HepG2 (cell line): ENCODE measurements around the gene ZNF341. TPM values are rescaled to one million over a fixed set of nuclear protein-coding genes. Genes with fewer than 3 reads are reported as not detected.

Source experiments
- BORCS8-MEF2B ChIP-seq: sonication (generic); formaldehyde crosslinking; IDR thresholded peaks from 2 replicates; pipeline ENCODE4 v1.8.0; 2022; ENCODE audit warnings: mild to moderate bottlenecking, missing genetic modification reagents
- EZH2 ChIP-seq: conservative IDR thresholded peaks from 2 replicates; pipeline ENCODE4 v1.6.1; 2012; ENCODE audit warnings: mild to moderate bottlenecking, low read depth, low read length, moderate library complexity
- ISX ChIP-seq: sonication (generic); formaldehyde crosslinking; conservative IDR thresholded peaks from 2 replicates; pipeline ENCODE4 v1.5.0; 2020; ENCODE audit warnings: missing genetic modification reagents
- JDP2 ChIP-seq: sonication (generic); formaldehyde crosslinking; IDR thresholded peaks from 2 replicates; pipeline ENCODE4 v1.8.1; 2022; ENCODE audit warnings: missing genetic modification reagents, borderline replicate concordance
- MEF2D ChIP-seq: sonication (generic); formaldehyde crosslinking; IDR thresholded peaks from 2 replicates; pipeline ENCODE4 v1.5.1; 2020; ENCODE audit warnings: mild to moderate bottlenecking, missing genetic modification reagents
- NCOA5 ChIP-seq: sonication (generic); formaldehyde crosslinking; IDR thresholded peaks from 2 replicates; pipeline ENCODE4 v1.4.0; 2020; ENCODE audit warnings: missing genetic modification reagents
- NFRKB ChIP-seq: fragments of 450-650 bp; IDR thresholded peaks from 2 replicates; pipeline ENCODE4 v1.6.1; 2017
- PITX1 ChIP-seq: sonication (generic); formaldehyde crosslinking; IDR thresholded peaks from 2 replicates; pipeline ENCODE4 v1.5.1; 2020; ENCODE audit warnings: mild to moderate bottlenecking, missing genetic modification reagents
- REL ChIP-seq: sonication (generic); formaldehyde crosslinking; conservative IDR thresholded peaks from 2 replicates; pipeline ENCODE4 v1.8.0; 2022; ENCODE audit warnings: mild to moderate bottlenecking, missing genetic modification reagents, moderate library complexity
- TBX2 ChIP-seq: sonication (generic); formaldehyde crosslinking; IDR thresholded peaks from 2 replicates; pipeline ENCODE4 v1.5.0; 2020; ENCODE audit warnings: missing genetic modification reagents, mild to moderate bottlenecking, borderline replicate concordance
- ZMAT3 ChIP-seq: sonication (generic); formaldehyde crosslinking; conservative IDR thresholded peaks from 2 replicates; pipeline ENCODE4 v1.7.0; 2021; ENCODE audit warnings: missing genetic modification reagents
- ZNF296 ChIP-seq: sonication (generic); formaldehyde crosslinking; conservative IDR thresholded peaks from 2 replicates; pipeline ENCODE4 v1.5.0; 2020; ENCODE audit warnings: mild to moderate bottlenecking, missing genetic modification reagents
- ZSCAN29 ChIP-seq: sonication (generic); formaldehyde crosslinking; conservative IDR thresholded peaks from 2 replicates; pipeline ENCODE4 v1.4.0; 2020; ENCODE audit warnings: mild to moderate bottlenecking, missing genetic modification reagents
- polyA plus RNA-seq, 8 experiments: library from polyadenylated mRNA; depleted of rRNA in 3 of 8; stranded (reverse) in 7 of 8; unstranded in 1 of 8; fragments of >200 nt; fragmentation: Illumina TruSeq in 4 of 8; extraction: Trizol in 4 of 8; gene quantifications; 2 replicates each; pipeline versions ENCODE4 v1.2.1 to v1.2.3, GENCODE V29; 2011 to 2016; ENCODE audit warnings: low read depth in 4 of 8, missing spikeins in 1 of 8, mixed read lengths in 1 of 8; ENCODE audit not compliant: insufficient read depth in 1 of 8
- total RNA-seq, 5 experiments: library from RNA; depleted of rRNA; stranded (reverse); fragments of >200 nt; fragmentation: Illumina TruSeq; extraction: Trizol; gene quantifications; 2 replicates each; pipeline ENCODE4 v1.2.3, GENCODE V29; 2016; ENCODE audit warnings: low read depth in 1 of 5
- TF ChIP-seq, protein P1 (sequence below): sonication (generic); formaldehyde crosslinking; IDR thresholded peaks from 2 replicates; pipeline ENCODE4 v1.9.0; 2022; ENCODE audit warnings: missing genetic modification reagents, mild to moderate bottlenecking, borderline replicate concordance
- TF ChIP-seq, protein P2 (sequence below): sonication (generic); formaldehyde crosslinking; IDR thresholded peaks from 2 replicates; pipeline ENCODE4 v1.4.0; 2020; ENCODE audit warnings: mild to moderate bottlenecking, low read depth, missing genetic modification reagents
- TF ChIP-seq, protein P3 (sequence below): sonication (generic); formaldehyde crosslinking; IDR thresholded peaks from 2 replicates; pipeline ENCODE4 v1.4.0; 2020; ENCODE audit warnings: missing genetic modification reagents, borderline replicate concordance
- TF ChIP-seq, protein P4 (sequence below): sonication (generic); formaldehyde crosslinking; IDR thresholded peaks from 2 replicates; pipeline ENCODE4 v1.9.0; 2021; ENCODE audit warnings: mild to moderate bottlenecking, missing genetic modification reagents

ZNF341 gene
- total and polyA plus RNA-seq, 2 of the 13 experiments (the other 11 are each of a cell fraction or from before 2014, with no cell fraction given), result 1.1 to 2.2 TPM

DNA sequence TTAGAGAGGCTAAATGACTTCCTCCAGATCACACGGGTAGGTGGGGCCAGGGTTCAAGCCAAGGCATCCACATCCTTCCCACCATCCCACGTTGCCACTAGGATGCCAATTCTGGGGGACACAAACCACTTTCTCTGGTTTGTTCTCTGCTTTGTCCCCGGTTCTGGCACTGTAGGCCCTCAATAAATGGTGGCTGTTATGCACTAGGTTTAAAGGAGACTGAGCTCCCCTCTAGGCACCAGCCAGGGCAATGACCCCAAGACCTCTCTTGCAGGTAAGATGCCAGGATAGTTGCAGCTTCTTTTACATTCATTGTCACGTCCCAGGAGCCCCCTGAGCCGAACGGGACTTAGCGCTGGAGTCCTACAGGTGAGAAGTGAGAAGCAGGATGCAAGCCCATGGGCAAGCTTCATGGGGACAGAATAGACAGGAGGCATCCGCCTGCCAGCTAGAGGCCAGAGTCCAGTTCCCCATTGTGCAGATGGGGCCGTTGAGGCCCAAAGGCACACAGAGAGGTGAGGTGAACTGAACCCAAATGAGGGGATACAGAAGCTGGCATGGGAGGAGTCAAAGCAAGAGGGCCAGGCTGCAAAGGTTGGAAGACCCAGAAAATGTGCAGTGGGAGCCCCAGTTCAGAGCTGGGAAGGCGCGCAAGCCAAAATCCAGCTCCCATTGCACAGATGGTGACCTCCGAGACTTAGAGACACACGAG lies 12.4 kb upstream of the ZNF341 start (continued):
- TF ChIP-seq, protein P1, sequence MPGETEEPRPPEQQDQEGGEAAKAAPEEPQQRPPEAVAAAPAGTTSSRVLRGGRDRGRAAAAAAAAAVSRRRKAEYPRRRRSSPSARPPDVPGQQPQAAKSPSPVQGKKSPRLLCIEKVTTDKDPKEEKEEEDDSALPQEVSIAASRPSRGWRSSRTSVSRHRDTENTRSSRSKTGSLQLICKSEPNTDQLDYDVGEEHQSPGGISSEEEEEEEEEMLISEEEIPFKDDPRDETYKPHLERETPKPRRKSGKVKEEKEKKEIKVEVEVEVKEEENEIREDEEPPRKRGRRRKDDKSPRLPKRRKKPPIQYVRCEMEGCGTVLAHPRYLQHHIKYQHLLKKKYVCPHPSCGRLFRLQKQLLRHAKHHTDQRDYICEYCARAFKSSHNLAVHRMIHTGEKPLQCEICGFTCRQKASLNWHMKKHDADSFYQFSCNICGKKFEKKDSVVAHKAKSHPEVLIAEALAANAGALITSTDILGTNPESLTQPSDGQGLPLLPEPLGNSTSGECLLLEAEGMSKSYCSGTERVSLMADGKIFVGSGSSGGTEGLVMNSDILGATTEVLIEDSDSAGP (CRISPR knock-in tag), result 0 out of 2 replicates have a peak, but pooled peaks have one; percentile 7
- TF ChIP-seq MEF2D (CRISPR knock-in tag), result no peak
- TF ChIP-seq PITX1, result no peak
- TF ChIP-seq EZH2, result no peak
- peak; percentile 62; the same call in 1 of the 2 replicates for TF ChIP-seq BORCS8-MEF2B (CRISPR knock-in tag)
- TF ChIP-seq ZSCAN29 (CRISPR knock-in tag), result 0 out of 2 replicates have a peak, but pooled peaks have one; percentile 66
- TF ChIP-seq JDP2, result no peak
- TF ChIP-seq NCOA5 (CRISPR knock-in tag), result no peak
- no peak for TF ChIP-seq ZNF296 (CRISPR knock-in tag)
- TF ChIP-seq, protein P2, sequence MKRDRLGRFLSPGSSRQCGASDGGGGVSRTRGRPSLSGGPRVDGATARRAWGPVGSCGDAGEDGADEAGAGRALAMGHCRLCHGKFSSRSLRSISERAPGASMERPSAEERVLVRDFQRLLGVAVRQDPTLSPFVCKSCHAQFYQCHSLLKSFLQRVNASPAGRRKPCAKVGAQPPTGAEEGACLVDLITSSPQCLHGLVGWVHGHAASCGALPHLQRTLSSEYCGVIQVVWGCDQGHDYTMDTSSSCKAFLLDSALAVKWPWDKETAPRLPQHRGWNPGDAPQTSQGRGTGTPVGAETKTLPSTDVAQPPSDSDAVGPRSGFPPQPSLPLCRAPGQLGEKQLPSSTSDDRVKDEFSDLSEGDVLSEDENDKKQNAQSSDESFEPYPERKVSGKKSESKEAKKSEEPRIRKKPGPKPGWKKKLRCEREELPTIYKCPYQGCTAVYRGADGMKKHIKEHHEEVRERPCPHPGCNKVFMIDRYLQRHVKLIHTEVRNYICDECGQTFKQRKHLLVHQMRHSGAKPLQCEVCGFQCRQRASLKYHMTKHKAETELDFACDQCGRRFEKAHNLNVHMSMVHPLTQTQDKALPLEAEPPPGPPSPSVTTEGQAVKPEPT (CRISPR knock-in tag), result no peak
- TF ChIP-seq TBX2 (CRISPR knock-in tag), result peak; percentile 59
- no peak for TF ChIP-seq ISX (CRISPR knock-in tag)
- TF ChIP-seq ZMAT3 (CRISPR knock-in tag), result no peak
- TF ChIP-seq, protein P3, sequence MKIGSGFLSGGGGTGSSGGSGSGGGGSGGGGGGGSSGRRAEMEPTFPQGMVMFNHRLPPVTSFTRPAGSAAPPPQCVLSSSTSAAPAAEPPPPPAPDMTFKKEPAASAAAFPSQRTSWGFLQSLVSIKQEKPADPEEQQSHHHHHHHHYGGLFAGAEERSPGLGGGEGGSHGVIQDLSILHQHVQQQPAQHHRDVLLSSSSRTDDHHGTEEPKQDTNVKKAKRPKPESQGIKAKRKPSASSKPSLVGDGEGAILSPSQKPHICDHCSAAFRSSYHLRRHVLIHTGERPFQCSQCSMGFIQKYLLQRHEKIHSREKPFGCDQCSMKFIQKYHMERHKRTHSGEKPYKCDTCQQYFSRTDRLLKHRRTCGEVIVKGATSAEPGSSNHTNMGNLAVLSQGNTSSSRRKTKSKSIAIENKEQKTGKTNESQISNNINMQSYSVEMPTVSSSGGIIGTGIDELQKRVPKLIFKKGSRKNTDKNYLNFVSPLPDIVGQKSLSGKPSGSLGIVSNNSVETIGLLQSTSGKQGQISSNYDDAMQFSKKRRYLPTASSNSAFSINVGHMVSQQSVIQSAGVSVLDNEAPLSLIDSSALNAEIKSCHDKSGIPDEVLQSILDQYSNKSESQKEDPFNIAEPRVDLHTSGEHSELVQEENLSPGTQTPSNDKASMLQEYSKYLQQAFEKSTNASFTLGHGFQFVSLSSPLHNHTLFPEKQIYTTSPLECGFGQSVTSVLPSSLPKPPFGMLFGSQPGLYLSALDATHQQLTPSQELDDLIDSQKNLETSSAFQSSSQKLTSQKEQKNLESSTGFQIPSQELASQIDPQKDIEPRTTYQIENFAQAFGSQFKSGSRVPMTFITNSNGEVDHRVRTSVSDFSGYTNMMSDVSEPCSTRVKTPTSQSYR, result 0 out of 2 replicates have a peak, but pooled peaks have one; percentile 18
- TF ChIP-seq, protein P4, sequence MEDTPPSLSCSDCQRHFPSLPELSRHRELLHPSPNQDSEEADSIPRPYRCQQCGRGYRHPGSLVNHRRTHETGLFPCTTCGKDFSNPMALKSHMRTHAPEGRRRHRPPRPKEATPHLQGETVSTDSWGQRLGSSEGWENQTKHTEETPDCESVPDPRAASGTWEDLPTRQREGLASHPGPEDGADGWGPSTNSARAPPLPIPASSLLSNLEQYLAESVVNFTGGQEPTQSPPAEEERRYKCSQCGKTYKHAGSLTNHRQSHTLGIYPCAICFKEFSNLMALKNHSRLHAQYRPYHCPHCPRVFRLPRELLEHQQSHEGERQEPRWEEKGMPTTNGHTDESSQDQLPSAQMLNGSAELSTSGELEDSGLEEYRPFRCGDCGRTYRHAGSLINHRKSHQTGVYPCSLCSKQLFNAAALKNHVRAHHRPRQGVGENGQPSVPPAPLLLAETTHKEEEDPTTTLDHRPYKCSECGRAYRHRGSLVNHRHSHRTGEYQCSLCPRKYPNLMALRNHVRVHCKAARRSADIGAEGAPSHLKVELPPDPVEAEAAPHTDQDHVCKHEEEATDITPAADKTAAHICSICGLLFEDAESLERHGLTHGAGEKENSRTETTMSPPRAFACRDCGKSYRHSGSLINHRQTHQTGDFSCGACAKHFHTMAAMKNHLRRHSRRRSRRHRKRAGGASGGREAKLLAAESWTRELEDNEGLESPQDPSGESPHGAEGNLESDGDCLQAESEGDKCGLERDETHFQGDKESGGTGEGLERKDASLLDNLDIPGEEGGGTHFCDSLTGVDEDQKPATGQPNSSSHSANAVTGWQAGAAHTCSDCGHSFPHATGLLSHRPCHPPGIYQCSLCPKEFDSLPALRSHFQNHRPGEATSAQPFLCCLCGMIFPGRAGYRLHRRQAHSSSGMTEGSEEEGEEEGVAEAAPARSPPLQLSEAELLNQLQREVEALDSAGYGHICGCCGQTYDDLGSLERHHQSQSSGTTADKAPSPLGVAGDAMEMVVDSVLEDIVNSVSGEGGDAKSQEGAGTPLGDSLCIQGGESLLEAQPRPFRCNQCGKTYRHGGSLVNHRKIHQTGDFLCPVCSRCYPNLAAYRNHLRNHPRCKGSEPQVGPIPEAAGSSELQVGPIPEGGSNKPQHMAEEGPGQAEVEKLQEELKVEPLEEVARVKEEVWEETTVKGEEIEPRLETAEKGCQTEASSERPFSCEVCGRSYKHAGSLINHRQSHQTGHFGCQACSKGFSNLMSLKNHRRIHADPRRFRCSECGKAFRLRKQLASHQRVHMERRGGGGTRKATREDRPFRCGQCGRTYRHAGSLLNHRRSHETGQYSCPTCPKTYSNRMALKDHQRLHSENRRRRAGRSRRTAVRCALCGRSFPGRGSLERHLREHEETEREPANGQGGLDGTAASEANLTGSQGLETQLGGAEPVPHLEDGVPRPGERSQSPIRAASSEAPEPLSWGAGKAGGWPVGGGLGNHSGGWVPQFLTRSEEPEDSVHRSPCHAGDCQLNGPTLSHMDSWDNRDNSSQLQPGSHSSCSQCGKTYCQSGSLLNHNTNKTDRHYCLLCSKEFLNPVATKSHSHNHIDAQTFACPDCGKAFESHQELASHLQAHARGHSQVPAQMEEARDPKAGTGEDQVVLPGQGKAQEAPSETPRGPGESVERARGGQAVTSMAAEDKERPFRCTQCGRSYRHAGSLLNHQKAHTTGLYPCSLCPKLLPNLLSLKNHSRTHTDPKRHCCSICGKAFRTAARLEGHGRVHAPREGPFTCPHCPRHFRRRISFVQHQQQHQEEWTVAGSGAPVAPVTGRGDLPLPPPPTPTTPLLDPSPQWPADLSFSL (CRISPR knock-in tag), result no peak
- TF ChIP-seq NFRKB, result no peak
- no peak for TF ChIP-seq REL (CRISPR knock-in tag)
